ENCODE data around the gene FAM180A. TPM values are rescaled to one million over a fixed set of nuclear protein-coding genes. Genes with fewer than 3 reads are reported as not detected.

Gene FAM180A
- total and polyA plus RNA-seq, 4 donors = 0.19 to 10.5 (median 5.6) TPM

DNA sequence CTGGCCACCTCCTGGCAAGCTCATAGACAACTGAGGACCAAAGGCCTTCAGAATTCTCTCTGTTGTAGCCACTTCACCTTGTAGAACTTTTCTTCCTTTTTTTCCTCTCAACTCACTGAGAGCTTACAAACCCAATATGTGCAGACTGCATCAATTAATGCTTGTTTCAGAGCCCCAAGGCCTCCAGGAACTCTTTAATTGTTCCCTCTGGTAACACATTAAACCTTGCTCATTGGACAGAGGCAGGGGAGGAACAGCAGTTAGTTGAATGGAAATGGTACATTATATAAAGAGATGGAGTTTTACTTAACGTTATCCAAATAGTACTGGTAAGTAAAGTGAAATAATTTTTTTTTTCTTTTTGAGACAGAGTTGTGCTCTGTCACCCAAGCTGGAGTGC is 61.1 kb downstream of the FAM180A start:
- H3K4me1 ChIP-seq (ENCODE audit: control insufficient read depth in 4 of 4, insufficient read depth in 4 of 4, low read length in 3 of 4) = peaks cover 0 to 4% (median 0%) of the 10 kb centered on the region in 4 donors
- TF ChIP-seq SP1 (IDR thresholded peaks at IDR 0.05) = no peak
- TF ChIP-seq ATF3 (IDR thresholded peaks at IDR 0.05) = no peak
- no peak for TF ChIP-seq NR2F2 (IDR thresholded peaks at IDR 0.05)
- no peak for TF ChIP-seq REST (IDR thresholded peaks at IDR 0.05)
- no peak for TF ChIP-seq MAX (IDR thresholded peaks at IDR 0.05)
- TF ChIP-seq FOXA1 (IDR thresholded peaks at IDR 0.05) = no peak
- no peak for TF ChIP-seq JUND (IDR thresholded peaks at IDR 0.05)
- no peak for TF ChIP-seq ZBTB33 (IDR thresholded peaks at IDR 0.05)
- no peak for TF ChIP-seq YY1 (IDR thresholded peaks at IDR 0.05)
- TF ChIP-seq EGR1 (IDR thresholded peaks at IDR 0.05; ENCODE audit: low read depth in 2 of 2) = no peak
- TF ChIP-seq RAD21 (IDR thresholded peaks at IDR 0.05) = no peak
- no peak for TF ChIP-seq TAF1 (conservative IDR thresholded peaks at IDR 0.05)
- TF ChIP-seq HNF4G (IDR thresholded peaks at IDR 0.05) = no peak
- 43% methylated on average over 1 of the region's 1 CpG for WGBS
- peaks cover 0 to 9% (median 3%) of the 10 kb centered on the region in 4 donors for H3K36me3 ChIP-seq (ENCODE audit: control insufficient read depth in 4 of 4, insufficient read depth in 3 of 4, low read depth in 1 of 4, low read length in 3 of 4)
- H3K9ac ChIP-seq (ENCODE audit: low read depth in 1 of 2, low read length in 2 of 2) = no peak overlapping the region
- no peak overlapping the region for H3K27ac ChIP-seq (ENCODE audit: low read depth in 1 of 2, low read length in 2 of 2)
- H3K4me3 ChIP-seq (ENCODE audit: low read depth in 1 of 3, low read length in 3 of 3) = no peak overlapping the region
- no peak for DNase-seq (ENCODE audit: low spot score)
- no peaks in the 10 kb centered on the region for H3K9me3 ChIP-seq (ENCODE audit: control insufficient read depth in 4 of 4, low read length in 3 of 4)
- no peaks in the 10 kb centered on the region for H3K27me3 ChIP-seq (ENCODE audit: control insufficient read depth in 4 of 4, insufficient read depth in 4 of 4, low read length in 3 of 4)

DNA sequence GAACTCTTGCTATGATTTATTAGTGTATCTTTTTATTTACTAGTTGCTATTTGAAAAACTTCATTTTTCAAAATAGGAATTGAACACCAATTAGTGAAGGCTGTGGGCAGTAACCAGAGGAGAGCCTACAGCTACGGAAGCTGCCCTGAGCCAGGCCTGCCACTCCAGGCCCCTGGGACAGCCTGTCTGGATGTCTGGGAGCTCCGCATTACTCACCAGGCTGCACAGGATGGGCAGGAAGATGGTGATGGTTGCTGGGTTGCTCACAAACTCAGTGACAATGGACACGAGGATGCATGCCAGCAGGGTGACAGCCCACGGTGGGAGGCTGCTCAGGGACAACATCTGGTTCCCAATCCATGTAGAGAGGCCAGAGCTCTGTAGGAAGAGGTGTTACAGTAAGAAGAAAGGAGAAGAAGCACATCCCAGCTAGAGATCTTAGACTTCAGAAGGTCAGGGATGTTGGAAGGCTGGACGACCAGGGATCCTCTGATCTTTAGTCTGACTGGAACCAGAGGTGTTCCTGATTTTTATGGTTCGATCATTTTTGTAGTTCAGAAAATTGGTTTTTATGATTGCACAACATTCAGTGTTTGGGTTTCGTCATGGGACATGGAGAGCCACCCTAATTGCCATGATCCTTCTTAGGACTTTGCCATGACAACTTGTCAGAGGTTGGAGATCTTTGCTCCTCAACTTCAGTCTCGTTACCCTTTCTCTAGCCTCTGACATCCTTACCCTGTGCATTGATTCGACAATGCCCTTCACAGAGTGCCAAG is 63.1 kb downstream of the FAM180A start:
- Histone ChIP-seq H3K27me3 (ENCODE audit: control insufficient read depth in 4 of 4, insufficient read depth in 4 of 4, low read length in 3 of 4) (no peaks in the 10 kb centered on the region), H3K9ac (ENCODE audit: low read depth in 1 of 2, low read length in 2 of 2) (no peak overlapping the region), H3K36me3 (ENCODE audit: control insufficient read depth in 4 of 4, insufficient read depth in 3 of 4, low read depth in 1 of 4, low read length in 3 of 4) (no peaks in the 10 kb centered on the region), H3K9me3 (ENCODE audit: control insufficient read depth in 4 of 4, low read length in 3 of 4) (no peaks in the 10 kb centered on the region), H3K4me3 (ENCODE audit: low read depth in 1 of 3, low read length in 3 of 3) (no peak overlapping the region), H3K4me1 (ENCODE audit: control insufficient read depth in 4 of 4, insufficient read depth in 4 of 4, low read length in 3 of 4) (peaks cover 0 to 4% (median 0%) of the 10 kb centered on the region in 4 donors), H3K27ac (ENCODE audit: low read depth in 1 of 2, low read length in 2 of 2) (no peak overlapping the region)
- no peak for TF ChIP-seq EGR1 (IDR thresholded peaks at IDR 0.05; ENCODE audit: low read depth in 2 of 2)
- no peak for TF ChIP-seq CTCF (IDR thresholded peaks at IDR 0.05; ENCODE audit: low read depth, low read length, missing input control)
- TF ChIP-seq FOXA1 (IDR thresholded peaks at IDR 0.05) = no peak
- no peak for TF ChIP-seq GABPA (IDR thresholded peaks at IDR 0.05 in 1 of 2, conservative IDR thresholded peaks at IDR 0.05 in 1 of 2)
- no peak for TF ChIP-seq RAD21 (IDR thresholded peaks at IDR 0.05)
- TF ChIP-seq MAX (IDR thresholded peaks at IDR 0.05) = no peak
- no peak for TF ChIP-seq RXRA (IDR thresholded peaks at IDR 0.05)
- TF ChIP-seq SP1 (IDR thresholded peaks at IDR 0.05) = no peak
- no peak for TF ChIP-seq HNF4G (IDR thresholded peaks at IDR 0.05)
- no peak for TF ChIP-seq YY1 (IDR thresholded peaks at IDR 0.05)
- TF ChIP-seq HNF4A (conservative IDR thresholded peaks at IDR 0.05) = no peak
- no peak for TF ChIP-seq FOXA2 (IDR thresholded peaks at IDR 0.05)
- TF ChIP-seq JUND (IDR thresholded peaks at IDR 0.05) = no peak
- DNase-seq (ENCODE audit: low spot score) = no peak
- 87% methylated on average over 9 of the region's 9 CpGs for WGBS

Measured in liver (tissue), 9 donors.